Neural progenitor cell (in vitro differentiated cells): Measurements from ENCODE around the gene JAZF1. TPM values are rescaled to one million over a fixed set of nuclear protein-coding genes. Genes with fewer than 3 reads are reported as not detected.

Experiments
- DNase-seq: peaks from one replicate; pipeline ENCODE4 v3.0.0-alpha.2; 2016; ENCODE audit warnings: low spot score
- H2AFZ ChIP-seq: fragments of 200-600 bp; sonication (generic); replicated peaks from 2 replicates; pipeline ENCODE4 v1.6.1; 2016; ENCODE audit warnings: antibody characterized with exemption
- H3F3A ChIP-seq: fragments of 200-600 bp; sonication (generic); 2 replicates; pipeline ENCODE4 v1.6.1; 2016; ENCODE audit warnings: antibody characterized with exemption, low read depth
- H3K27ac ChIP-seq: fragments of 200-600 bp; sonication (generic); 2 replicates; pipeline ENCODE4 v1.5.1; 2016; ENCODE audit warnings: mild to moderate bottlenecking
- H3K27me3 ChIP-seq: fragments of 200-600 bp; sonication (generic); 2 replicates; pipeline ENCODE4 v1.6.1; 2016; ENCODE audit warnings: mild to moderate bottlenecking, moderate library complexity
- H3K36me3 ChIP-seq: fragments of 200-600 bp; sonication (generic); 2 replicates; pipeline ENCODE4 v1.5.1; 2016
- H3K4me1 ChIP-seq: fragments of 200-600 bp; sonication (generic); 2 replicates; pipeline ENCODE4 v1.6.1; 2016; ENCODE audit warnings: mixed run types
- H3K4me2 ChIP-seq: fragments of 200-600 bp; sonication (generic); 2 replicates; pipeline ENCODE4 v1.6.1; 2016
- H3K4me3 ChIP-seq: fragments of 200-600 bp; sonication (generic); 2 replicates; pipeline ENCODE4 v1.5.1; 2016
- H3K79me2 ChIP-seq: fragments of 200-600 bp; sonication (generic); 2 replicates; pipeline ENCODE4 v1.6.1; 2016; ENCODE audit warnings: low read depth
- H3K9ac ChIP-seq: fragments of 200-600 bp; sonication (generic); 2 replicates; pipeline ENCODE4 v1.6.1; 2016
- H3K9me3 ChIP-seq: fragments of 200-600 bp; sonication (generic); 2 replicates; pipeline ENCODE4 v1.5.1; 2016; ENCODE audit warnings: low read depth
- H4K20me1 ChIP-seq: fragments of 200-600 bp; sonication (generic); 2 replicates; pipeline ENCODE4 v1.6.1; 2016; ENCODE audit warnings: low read depth
- H3K27ac Mint-ChIP-seq: 3 replicates; pipeline ENCODE4 v1.8.0; 2021; ENCODE audit warnings: mixed read lengths
- H3K27me3 Mint-ChIP-seq: 2 replicates; pipeline ENCODE4 v1.8.0; 2022; ENCODE audit warnings: low read depth, mild to moderate bottlenecking, inconsistent platforms, moderate library complexity, mixed read lengths; ENCODE audit not compliant: insufficient read depth
- H3K36me3 Mint-ChIP-seq: 3 replicates; pipeline ENCODE4 v1.8.0; 2021; ENCODE audit warnings: mixed read lengths
- H3K4me1 Mint-ChIP-seq: 3 replicates; pipeline ENCODE4 v1.8.0; 2021; ENCODE audit warnings: mixed read lengths
- H3K4me3 Mint-ChIP-seq: 3 replicates; pipeline ENCODE4 v1.8.0; 2021; ENCODE audit warnings: mild to moderate bottlenecking, moderate library complexity, mixed read lengths
- H3K9me3 Mint-ChIP-seq: 3 replicates; pipeline ENCODE4 v1.8.0; 2020; ENCODE audit warnings: mixed read lengths
- CTCF ChIP-seq: fragments of 200-600 bp; sonication (generic); IDR thresholded peaks from 2 replicates; pipeline ENCODE4 v1.5.1; 2017; ENCODE audit warnings: antibody characterized with exemption, mild to moderate bottlenecking
- EZH2 ChIP-seq: fragments of 200-600 bp; sonication (generic); IDR thresholded peaks from 2 replicates; pipeline ENCODE4 v1.6.1; 2017; ENCODE audit warnings: antibody characterized with exemption, mild to moderate bottlenecking, moderate library complexity
- EZH2phosphoT487 ChIP-seq: fragments of 200-600 bp; sonication (generic); IDR thresholded peaks from 2 replicates; pipeline ENCODE4 v1.6.1; 2017; ENCODE audit warnings: antibody characterized with exemption
- total RNA-seq: library from RNA; depleted of rRNA; stranded (reverse); fragments of >200 nt; gene quantifications from 2 replicates; pipeline ENCODE4 v1.2.3, GENCODE V29; 2015; ENCODE audit warnings: low replicate concordance

The JAZF1 gene
- total RNA-seq, 1 donor from 2014 or later: 3.1 TPM

GRCh38 chr7:28177836-28178235 lies 2.8 kb downstream of the JAZF1 start:
- Histone ChIP-seq H3K36me3 (no peaks in the 10 kb centered on the region), H3K4me3 (no peak overlapping the region), H3F3A (peaks cover 7% of the 10 kb centered on the region), H3K9ac (no peak overlapping the region), H3K79me2 (no peaks in the 10 kb centered on the region), H3K27me3 (peaks cover 48% of the 10 kb centered on the region), H3K9me3 (no peaks in the 10 kb centered on the region), H2AFZ (no peak overlapping the region), H3K27ac (no peak overlapping the region), H3K4me1 (peaks cover 5% of the 10 kb centered on the region), H3K4me2 (no peak overlapping the region), H4K20me1 (no peaks in the 10 kb centered on the region)
- TF ChIP-seq EZH2: no peak
- TF ChIP-seq CTCF: no peak
- TF ChIP-seq EZH2phosphoT487: no peak
- Mint-ChIP-seq H3K27me3 (peaks cover 15% of the 10 kb centered on the region), H3K9me3 (peaks cover 2% of the 10 kb centered on the region), H3K27ac (no peak overlapping the region), H3K36me3 (peaks cover 2% of the 10 kb centered on the region), H3K4me3 (no peak overlapping the region), H3K4me1 (peaks cover 12% of the 10 kb centered on the region)
- DNase-seq: no peak

- no peak overlapping the region for H3K4me3 Mint-ChIP-seq
- Histone ChIP-seq H3K9ac (no peak overlapping the region), H2AFZ (no peak overlapping the region), H4K20me1 (no peaks in the 10 kb centered on the region), H3K4me1 (peaks cover 5% of the 10 kb centered on the region), H3F3A (peaks cover 7% of the 10 kb centered on the region), H3K4me2 (no peak overlapping the region), H3K4me3 (no peak overlapping the region), H3K27me3 (peaks cover 40% of the 10 kb centered on the region), H3K9me3 (no peaks in the 10 kb centered on the region), H3K79me2 (no peaks in the 10 kb centered on the region), H3K27ac (no peak overlapping the region), H3K36me3 (no peaks in the 10 kb centered on the region)
- no peak for TF ChIP-seq EZH2phosphoT487
- no peak for TF ChIP-seq EZH2
- TF ChIP-seq CTCF: no peak
- H3K36me3 Mint-ChIP-seq: peaks cover 2% of the 10 kb centered on the region
- H3K27me3 Mint-ChIP-seq: peaks cover 15% of the 10 kb centered on the region
- no peak overlapping the region for H3K27ac Mint-ChIP-seq
- DNase-seq: no peak
- peaks cover 17% of the 10 kb centered on the region for H3K4me1 Mint-ChIP-seq
- H3K9me3 Mint-ChIP-seq: peaks cover 2% of the 10 kb centered on the region
Measured at GRCh38 chr7:28176645-28177044, 4.0 kb downstream of the JAZF1 start.

GRCh38 chr7:28176174-28176573 lies 4.4 kb downstream of the JAZF1 start:
- peaks cover 15% of the 10 kb centered on the region for H3K27me3 Mint-ChIP-seq
- peaks cover 2% of the 10 kb centered on the region for H3K36me3 Mint-ChIP-seq
- no peak overlapping the region for H3K4me3 Mint-ChIP-seq
- H3K9me3 ChIP-seq: no peaks in the 10 kb centered on the region
- H3K4me2 ChIP-seq: no peak overlapping the region
- H3F3A ChIP-seq: peaks cover 5% of the 10 kb centered on the region
- no peak overlapping the region for H3K27ac ChIP-seq
- peaks cover 20% of the 10 kb centered on the region for H3K4me1 Mint-ChIP-seq
- H3K4me3 ChIP-seq: no peak overlapping the region
- no peak for DNase-seq
- no peaks in the 10 kb centered on the region for H4K20me1 ChIP-seq
- H3K27ac Mint-ChIP-seq: no peak overlapping the region
- H3K9me3 Mint-ChIP-seq: peaks cover 2% of the 10 kb centered on the region
- H3K4me1 ChIP-seq: peaks cover 5% of the 10 kb centered on the region
- H3K36me3 ChIP-seq: no peaks in the 10 kb centered on the region
- no peak for TF ChIP-seq CTCF
- TF ChIP-seq EZH2phosphoT487: no peak
- TF ChIP-seq EZH2: no peak
- no peak overlapping the region for H3K9ac ChIP-seq
- peaks cover 36% of the 10 kb centered on the region for H3K27me3 ChIP-seq
- H3K79me2 ChIP-seq: no peaks in the 10 kb centered on the region
- no peak overlapping the region for H2AFZ ChIP-seq
